ENCODE data around the gene RHBDL2.

DNA sequence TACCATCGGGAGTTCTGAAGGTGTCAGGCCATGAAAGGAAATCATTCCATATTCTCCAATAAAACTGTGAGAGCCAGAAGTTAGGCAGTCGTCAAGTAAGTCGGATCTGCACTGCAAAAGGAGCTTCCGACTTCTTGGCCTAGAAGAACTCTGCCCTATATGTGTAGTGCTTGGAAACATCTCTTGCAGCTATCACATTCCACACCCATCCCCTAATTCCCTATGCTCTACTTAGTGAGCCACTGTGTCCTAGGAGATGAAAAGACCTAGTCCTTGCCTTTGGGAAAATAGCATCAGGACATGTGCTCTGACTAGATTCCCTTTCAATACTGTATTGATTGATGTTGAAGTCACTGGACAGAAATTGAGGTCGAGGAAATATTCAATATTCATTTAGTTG is 52.0 kb downstream of the RHBDL2 start:
- TF ChIP-seq, protein P1, sequence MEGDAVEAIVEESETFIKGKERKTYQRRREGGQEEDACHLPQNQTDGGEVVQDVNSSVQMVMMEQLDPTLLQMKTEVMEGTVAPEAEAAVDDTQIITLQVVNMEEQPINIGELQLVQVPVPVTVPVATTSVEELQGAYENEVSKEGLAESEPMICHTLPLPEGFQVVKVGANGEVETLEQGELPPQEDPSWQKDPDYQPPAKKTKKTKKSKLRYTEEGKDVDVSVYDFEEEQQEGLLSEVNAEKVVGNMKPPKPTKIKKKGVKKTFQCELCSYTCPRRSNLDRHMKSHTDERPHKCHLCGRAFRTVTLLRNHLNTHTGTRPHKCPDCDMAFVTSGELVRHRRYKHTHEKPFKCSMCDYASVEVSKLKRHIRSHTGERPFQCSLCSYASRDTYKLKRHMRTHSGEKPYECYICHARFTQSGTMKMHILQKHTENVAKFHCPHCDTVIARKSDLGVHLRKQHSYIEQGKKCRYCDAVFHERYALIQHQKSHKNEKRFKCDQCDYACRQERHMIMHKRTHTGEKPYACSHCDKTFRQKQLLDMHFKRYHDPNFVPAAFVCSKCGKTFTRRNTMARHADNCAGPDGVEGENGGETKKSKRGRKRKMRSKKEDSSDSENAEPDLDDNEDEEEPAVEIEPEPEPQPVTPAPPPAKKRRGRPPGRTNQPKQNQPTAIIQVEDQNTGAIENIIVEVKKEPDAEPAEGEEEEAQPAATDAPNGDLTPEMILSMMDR (IDR thresholded peaks at IDR 0.05; ENCODE audit: low read length): no peak
- no peak for TF ChIP-seq EZH2 (IDR thresholded peaks at IDR 0.05; ENCODE audit: borderline replicate concordance, low read length)
